Hepatocyte (in vitro differentiated cells): ENCODE measurements around the gene C7orf25. TPM values are rescaled to one million over a fixed set of nuclear protein-coding genes. Genes with fewer than 3 reads are reported as not detected.

Experiments
- DNase-seq: peaks from one replicate; pipeline ENCODE4 v3.0.0-alpha.2; 2016; ENCODE audit warnings: low spot score
- H2AFZ ChIP-seq: fragments of 200-600 bp; sonication (generic); 2 replicates; pipeline ENCODE4 v1.6.0; 2016; ENCODE audit warnings: antibody characterized with exemption, mild to moderate bottlenecking
- H3K27ac ChIP-seq: fragments of 200-600 bp; sonication (generic); 2 replicates; pipeline ENCODE4 v1.5.1; 2016; ENCODE audit warnings: mild to moderate bottlenecking
- H3K27me3 ChIP-seq: fragments of 200-600 bp; sonication (generic); 2 replicates; pipeline ENCODE4 v1.6.1; 2016
- H3K36me3 ChIP-seq: fragments of 200-600 bp; sonication (generic); replicated peaks from 2 replicates; pipeline ENCODE4 v1.5.1; 2016; ENCODE audit warnings: low read depth; ENCODE audit not compliant: insufficient read depth
- H3K4me1 ChIP-seq: fragments of 200-600 bp; sonication (generic); 2 replicates; pipeline ENCODE4 v1.5.1; 2016; ENCODE audit warnings: mild to moderate bottlenecking, moderate library complexity; ENCODE audit not compliant: insufficient read depth
- H3K4me2 ChIP-seq: fragments of 200-600 bp; sonication (generic); 2 replicates; pipeline ENCODE4 v1.6.0; 2016
- H3K4me3 ChIP-seq: fragments of 200-600 bp; sonication (generic); 2 replicates; pipeline ENCODE4 v1.5.1; 2016; ENCODE audit warnings: mild to moderate bottlenecking
- H3K79me2 ChIP-seq: fragments of 200-600 bp; sonication (generic); 2 replicates; pipeline ENCODE4 v1.6.0; 2017; ENCODE audit warnings: mild to moderate bottlenecking
- H3K9me2 ChIP-seq: fragments of 200-600 bp; sonication (generic); replicated peaks from 2 replicates; pipeline ENCODE4 v1.6.0; 2017; ENCODE audit warnings: mild to moderate bottlenecking; ENCODE audit not compliant: insufficient read depth
- H3K9me3 ChIP-seq: fragments of 200-600 bp; sonication (generic); 2 replicates; pipeline ENCODE4 v1.5.1; 2016; ENCODE audit warnings: low read depth, mild to moderate bottlenecking
- H4K20me1 ChIP-seq: fragments of 200-600 bp; sonication (generic); 2 replicates; pipeline ENCODE4 v1.6.0; 2016; ENCODE audit warnings: mild to moderate bottlenecking; ENCODE audit not compliant: insufficient read depth, poor library complexity, severe bottlenecking
- CTCF ChIP-seq: fragments of 200-600 bp; sonication (generic); IDR thresholded peaks from 2 replicates; pipeline ENCODE4 v1.5.1; 2016; ENCODE audit warnings: antibody characterized with exemption, mild to moderate bottlenecking; ENCODE audit not compliant: poor library complexity
- EZH2 ChIP-seq: fragments of 200-600 bp; sonication (generic); IDR thresholded peaks from 2 replicates; pipeline ENCODE4 v1.6.1; 2016; ENCODE audit warnings: antibody characterized with exemption, mild to moderate bottlenecking, borderline replicate concordance
- EZH2phosphoT487 ChIP-seq: fragments of 200-600 bp; sonication (generic); IDR thresholded peaks from one replicate; pipeline ENCODE4 v1.6.1; 2018; ENCODE audit warnings: antibody characterized with exemption, mild to moderate bottlenecking, low read depth, moderate library complexity; ENCODE audit not compliant: unreplicated experiment, severe bottlenecking
- WGBS: methylation state at CpG from one replicate; pipeline ENCODE4 v1.1.6; 2016; ENCODE audit warnings: low lambda C conversion rate; ENCODE audit errors: missing lambda C conversion rate; 5-methylcytosine and 5-hydroxymethylcytosine counted together
- polyA plus RNA-seq: library from polyadenylated mRNA; unstranded; fragments of >200 nt; fragmentation: Nextera tagmentation; extraction: Ambion mirVana; gene quantifications from 2 replicates; pipeline ENCODE4 v1.2.1, GENCODE V29; 2016
- total RNA-seq: library from RNA; depleted of rRNA; stranded (reverse); fragments of >200 nt; gene quantifications from 2 replicates; pipeline ENCODE4 v1.2.3, GENCODE V29; 2014

The C7orf25 gene
- total and polyA plus RNA-seq, 2 experiments from 2014 or later: 2.4 to 5.9 TPM

GRCh38 chr7:42950417-42950816 lies 38.5 kb upstream of the C7orf25 start:
- Histone ChIP-seq H3K4me1 (no peaks in the 10 kb centered on the region), H3K9me2 (no peaks in the 10 kb centered on the region), H3K27ac (no peak overlapping the region), H3K79me2 (no peaks in the 10 kb centered on the region), H3K36me3 (no peaks in the 10 kb centered on the region), H3K27me3 (no peaks in the 10 kb centered on the region), H3K4me2 (no peak overlapping the region), H4K20me1 (no peaks in the 10 kb centered on the region), H3K4me3 (no peak overlapping the region), H3K9me3 (no peaks in the 10 kb centered on the region), H2AFZ (no peak overlapping the region)
- DNase-seq: no peak
- 86% methylated on average over 3 of the region's 3 CpGs for WGBS
- no peak for TF ChIP-seq EZH2phosphoT487
- no peak for TF ChIP-seq EZH2
- TF ChIP-seq CTCF: no peak

- H3K27me3 ChIP-seq: no peaks in the 10 kb centered on the region
- no peak overlapping the region for H3K4me3 ChIP-seq
- H3K27ac ChIP-seq: no peak overlapping the region
- no peak overlapping the region for H2AFZ ChIP-seq
- TF ChIP-seq EZH2phosphoT487 (no peak), EZH2 (no peak), CTCF (no peak)
- H4K20me1 ChIP-seq: no peaks in the 10 kb centered on the region
- no peaks in the 10 kb centered on the region for H3K79me2 ChIP-seq
- no peaks in the 10 kb centered on the region for H3K36me3 ChIP-seq
- WGBS: 65% methylated on average over 2 of the region's 2 CpGs
- DNase-seq: no peak
- no peaks in the 10 kb centered on the region for H3K9me2 ChIP-seq
- H3K4me2 ChIP-seq: no peak overlapping the region
- no peaks in the 10 kb centered on the region for H3K4me1 ChIP-seq
- no peaks in the 10 kb centered on the region for H3K9me3 ChIP-seq
Observed at GRCh38 chr7:42947521-42947920, 35.7 kb upstream of the C7orf25 start.

GRCh38 chr7:42946627-42946950 lies 34.7 kb upstream of the C7orf25 start:
- Histone ChIP-seq H3K27me3 (no peaks in the 10 kb centered on the region), H3K27ac (no peak overlapping the region), H3K4me3 (no peak overlapping the region), H2AFZ (no peak overlapping the region), H3K4me2 (no peak overlapping the region), H3K4me1 (no peaks in the 10 kb centered on the region), H3K36me3 (no peaks in the 10 kb centered on the region), H3K9me3 (no peaks in the 10 kb centered on the region), H4K20me1 (no peaks in the 10 kb centered on the region), H3K9me2 (no peaks in the 10 kb centered on the region), H3K79me2 (no peaks in the 10 kb centered on the region)
- TF ChIP-seq CTCF (no peak), EZH2phosphoT487 (no peak), EZH2 (no peak)
- DNase-seq: no peak
- 96% methylated on average over 2 of the region's 2 CpGs for WGBS
